T-helper 2 cell (primary cell): ENCODE data around the gene RBL2.
"Not testable (repeated sequence)": the region's sequence is repeated elsewhere in the genome, so short reads cannot be mapped to it uniquely, and the experiment has no call there.

Experiments
- DNase-seq, 5 experiments: peaks; one replicate each; pipeline versions ENCODE4 v3.0.0 to v3.0.0-alpha.2; 2012 to 2022
- total RNA-seq, 2 donors: gene quantifications; one replicate each; lab custom pipeline; 2026; lab: John Stamatoyannopoulos, UW

RBL2 gene, protein sequence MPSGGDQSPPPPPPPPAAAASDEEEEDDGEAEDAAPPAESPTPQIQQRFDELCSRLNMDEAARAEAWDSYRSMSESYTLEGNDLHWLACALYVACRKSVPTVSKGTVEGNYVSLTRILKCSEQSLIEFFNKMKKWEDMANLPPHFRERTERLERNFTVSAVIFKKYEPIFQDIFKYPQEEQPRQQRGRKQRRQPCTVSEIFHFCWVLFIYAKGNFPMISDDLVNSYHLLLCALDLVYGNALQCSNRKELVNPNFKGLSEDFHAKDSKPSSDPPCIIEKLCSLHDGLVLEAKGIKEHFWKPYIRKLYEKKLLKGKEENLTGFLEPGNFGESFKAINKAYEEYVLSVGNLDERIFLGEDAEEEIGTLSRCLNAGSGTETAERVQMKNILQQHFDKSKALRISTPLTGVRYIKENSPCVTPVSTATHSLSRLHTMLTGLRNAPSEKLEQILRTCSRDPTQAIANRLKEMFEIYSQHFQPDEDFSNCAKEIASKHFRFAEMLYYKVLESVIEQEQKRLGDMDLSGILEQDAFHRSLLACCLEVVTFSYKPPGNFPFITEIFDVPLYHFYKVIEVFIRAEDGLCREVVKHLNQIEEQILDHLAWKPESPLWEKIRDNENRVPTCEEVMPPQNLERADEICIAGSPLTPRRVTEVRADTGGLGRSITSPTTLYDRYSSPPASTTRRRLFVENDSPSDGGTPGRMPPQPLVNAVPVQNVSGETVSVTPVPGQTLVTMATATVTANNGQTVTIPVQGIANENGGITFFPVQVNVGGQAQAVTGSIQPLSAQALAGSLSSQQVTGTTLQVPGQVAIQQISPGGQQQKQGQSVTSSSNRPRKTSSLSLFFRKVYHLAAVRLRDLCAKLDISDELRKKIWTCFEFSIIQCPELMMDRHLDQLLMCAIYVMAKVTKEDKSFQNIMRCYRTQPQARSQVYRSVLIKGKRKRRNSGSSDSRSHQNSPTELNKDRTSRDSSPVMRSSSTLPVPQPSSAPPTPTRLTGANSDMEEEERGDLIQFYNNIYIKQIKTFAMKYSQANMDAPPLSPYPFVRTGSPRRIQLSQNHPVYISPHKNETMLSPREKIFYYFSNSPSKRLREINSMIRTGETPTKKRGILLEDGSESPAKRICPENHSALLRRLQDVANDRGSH
- 278 to 526 reads per million in 2 donors for total RNA-seq

- peak; percentile 61 to 91 (median 73) for DNase-seq
These were observed at the start of gene RBL2 for GRCh38 chr16:53434377-53435065. Gene RBL2, plus strand, starts transcription at chr16:53434471. Its CDS starts 86 bp downstream, at chr16:53434557.

DNA sequence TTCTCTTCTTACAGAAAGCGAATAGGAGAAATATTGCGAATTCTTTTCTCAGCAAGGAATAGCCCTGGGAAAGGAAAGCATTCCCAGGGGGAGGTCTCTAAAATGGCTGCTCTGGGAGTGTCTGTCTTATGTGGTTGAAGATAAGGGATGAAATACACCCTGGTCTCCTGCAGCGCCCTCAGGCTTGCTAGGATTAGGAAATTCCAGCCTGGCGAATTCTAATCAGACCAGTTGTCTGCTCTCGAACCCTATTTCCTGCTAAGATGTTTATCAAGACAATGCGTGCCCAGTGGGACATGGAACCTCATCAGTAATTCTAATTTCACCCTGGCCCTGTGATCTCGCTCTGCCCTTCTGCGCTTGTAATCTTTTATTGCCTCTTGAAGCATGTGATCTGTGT, 49.7 kb upstream of the RBL2 start:
- DNase-seq = not testable (repeated sequence)

- DNase-seq = no peak
These were observed 29.3 kb upstream of the RBL2 start for GRCh38 chr16:53404959-53405358.

- no peak for DNase-seq
These were observed 21.7 kb upstream of the RBL2 start for GRCh38 chr16:53412549-53412948.

GRCh38 chr16:53413864-53414263, 20.4 kb upstream of the RBL2 start:
- DNase-seq = no peak

GRCh38 chr16:53414381-53414780, 19.9 kb upstream of the RBL2 start:
- no peak for DNase-seq

DNA sequence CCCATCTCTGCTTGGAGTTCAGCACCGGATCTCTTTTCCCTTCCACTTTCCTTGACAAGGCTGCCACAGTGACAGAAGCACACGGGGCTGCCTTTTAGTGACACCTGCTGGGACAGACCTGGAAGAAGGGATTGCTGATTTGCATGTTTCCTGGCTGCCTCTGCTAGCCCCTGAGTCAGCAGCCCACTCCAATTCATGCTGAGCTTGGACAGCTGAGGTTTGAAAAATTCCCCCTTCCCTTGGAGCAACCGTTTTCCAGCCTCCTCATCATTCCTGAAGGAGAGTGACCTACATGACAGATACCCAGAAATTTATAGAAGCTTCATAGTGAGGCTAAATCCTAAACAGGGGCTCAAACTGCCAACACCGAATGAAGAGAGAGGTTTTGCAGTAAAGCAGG, 18.8 kb upstream of the RBL2 start:
- no peak for DNase-seq

- DNase-seq = no peak
These were observed 17.3 kb upstream of the RBL2 start for GRCh38 chr16:53417011-53417410.

GRCh38 chr16:53417976-53418375, 16.3 kb upstream of the RBL2 start:
- no peak for DNase-seq

DNA sequence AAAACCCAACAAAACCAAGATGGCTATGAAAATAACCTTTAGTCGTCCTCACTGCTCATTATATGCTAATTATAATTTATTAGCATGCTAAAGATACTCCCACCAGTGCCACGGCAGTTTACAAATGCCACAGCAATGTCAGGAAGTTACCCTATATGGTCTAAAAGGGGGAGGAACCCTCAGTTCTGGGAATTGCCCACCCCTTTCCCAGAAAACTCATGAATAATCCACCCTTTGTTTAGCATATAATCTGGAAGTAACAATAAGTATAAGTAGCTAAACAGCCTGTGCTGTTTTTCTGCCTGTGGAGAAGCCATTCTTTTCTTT, 14.9 kb upstream of the RBL2 start:
- not testable (repeated sequence) for DNase-seq

- DNase-seq = no peak
These were observed 13.0 kb upstream of the RBL2 start for GRCh38 chr16:53421248-53421647.

DNA sequence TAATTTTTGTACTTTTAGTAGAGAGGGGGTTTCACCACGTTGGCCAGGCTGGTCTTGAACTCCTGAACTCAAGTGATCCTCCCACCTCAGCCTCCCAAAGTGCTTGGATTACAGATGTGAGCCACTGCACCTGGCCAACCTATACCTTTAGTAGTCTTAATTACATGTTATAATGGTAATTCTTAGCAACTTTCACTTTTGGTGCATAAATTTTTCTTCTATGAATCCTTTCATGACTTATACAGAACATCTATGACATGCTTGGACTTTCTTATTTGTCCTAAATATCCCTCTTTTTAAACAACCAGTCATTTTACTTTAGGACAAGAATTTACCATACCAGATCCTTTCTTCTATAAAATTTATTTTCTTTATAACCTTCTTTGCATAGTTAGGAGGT, 10.3 kb upstream of the RBL2 start:
- DNase-seq = not testable (repeated sequence)

- DNase-seq = no peak
These were observed 5.6 kb upstream of the RBL2 start for GRCh38 chr16:53428681-53429080.

DNA sequence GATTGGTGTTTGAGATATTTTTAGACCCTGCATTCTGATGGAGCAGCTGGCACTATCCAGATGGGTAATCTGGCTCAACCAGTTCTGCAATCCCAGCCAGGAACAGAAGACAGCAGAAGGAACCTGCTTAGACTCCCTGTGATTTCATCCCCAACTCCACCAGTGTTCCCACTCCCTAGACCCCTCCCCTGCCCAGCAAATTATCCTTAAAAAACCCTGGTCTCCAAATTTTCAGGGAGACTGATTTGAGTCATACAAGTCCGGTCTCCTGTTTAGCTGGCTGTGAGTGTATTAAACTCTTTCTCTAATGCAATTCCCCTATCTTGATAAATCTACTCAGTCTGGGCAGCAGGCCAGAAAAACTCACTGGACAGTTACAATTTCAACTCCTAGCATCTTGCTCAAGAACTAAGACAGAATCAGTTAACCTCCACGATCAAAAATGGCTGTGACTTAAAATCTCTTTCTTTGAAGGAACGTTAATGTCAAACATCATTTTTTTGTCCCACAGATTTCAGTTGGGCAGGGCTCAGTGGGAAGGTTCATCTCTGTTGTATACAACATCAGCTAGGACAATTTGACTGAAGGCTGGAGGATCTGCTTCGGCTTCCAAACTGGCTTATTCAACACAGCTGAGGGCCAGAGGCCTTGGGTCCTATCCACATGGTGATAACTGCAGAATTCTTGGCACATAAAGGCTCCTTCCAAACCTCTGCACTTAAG, 4.9 kb upstream of the RBL2 start:
- DNase-seq = no peak

GRCh38 chr16:53430363-53430762, 3.9 kb upstream of the RBL2 start:
- no peak for DNase-seq

DNA sequence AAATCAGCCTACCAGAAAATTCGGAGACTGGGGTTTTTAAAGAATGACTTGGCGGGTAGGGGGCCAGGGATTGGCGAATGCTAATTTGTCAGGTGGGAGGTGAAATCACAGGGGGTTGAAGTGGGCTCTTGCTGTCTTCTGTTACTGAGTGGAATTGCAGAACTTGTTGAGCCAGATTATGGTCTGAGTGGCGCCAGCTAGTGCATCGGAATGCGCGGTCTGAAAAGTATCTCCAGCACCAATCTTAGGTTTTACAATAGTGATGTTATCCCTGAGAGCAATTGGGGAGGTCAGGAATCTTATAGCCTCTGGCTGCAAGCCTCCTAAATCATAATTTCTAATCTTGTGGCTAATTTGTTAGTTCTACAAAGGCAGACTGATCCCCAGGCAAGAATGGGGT, 762 bp upstream of the RBL2 start:
- no peak for DNase-seq

- no peak for DNase-seq
These were observed 318 bp upstream of the RBL2 start for GRCh38 chr16:53433930-53434376.

DNA sequence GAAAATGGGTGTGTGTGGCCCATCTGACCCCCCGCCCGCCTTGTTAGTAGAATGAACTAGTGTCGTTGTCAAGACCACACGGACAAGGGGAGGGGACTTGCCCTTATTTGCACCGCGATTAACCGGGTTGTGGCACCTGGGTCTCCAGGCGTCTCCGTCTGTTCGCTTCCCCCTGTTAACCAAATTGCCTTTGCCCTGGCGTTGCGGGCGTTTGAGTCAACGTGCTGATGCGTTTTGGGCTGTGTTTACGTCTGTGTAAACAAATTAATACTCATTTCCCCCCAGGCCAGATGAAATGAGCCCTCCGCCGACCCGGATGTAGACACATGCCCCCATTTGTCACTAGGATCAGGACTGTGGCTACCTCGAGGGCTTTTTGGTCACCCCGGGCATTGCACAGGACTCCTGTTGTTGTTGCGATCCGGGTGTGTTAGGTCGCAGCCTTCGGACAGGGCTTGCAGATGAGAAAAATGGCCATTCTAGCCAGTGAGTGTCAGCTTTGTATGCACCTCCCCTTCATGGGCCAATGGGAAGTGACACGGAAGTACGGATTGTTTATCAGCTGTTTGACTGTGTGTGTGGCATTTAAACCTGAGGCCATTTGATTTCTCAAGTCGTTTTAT, 906 bp downstream of the RBL2 start:
- peak; percentile 23 to 90 (median 56) for DNase-seq

DNA sequence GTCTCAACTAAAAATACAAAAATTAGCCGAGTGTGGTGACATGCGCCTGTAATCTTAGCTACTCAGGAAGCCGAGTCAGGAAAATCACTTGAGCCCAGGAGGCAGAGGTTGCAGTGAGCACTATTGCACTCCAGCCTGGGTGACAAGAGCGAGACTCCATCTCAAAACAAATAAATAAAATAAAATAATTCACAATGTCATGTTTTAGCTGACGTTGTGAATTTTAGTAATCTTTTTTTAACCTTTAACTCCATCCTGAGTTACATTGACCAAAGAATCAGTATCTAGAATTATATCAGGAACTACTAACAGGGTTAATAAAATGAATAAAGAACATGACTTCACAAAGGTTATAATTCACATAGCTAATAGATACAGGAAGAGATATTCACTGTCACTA, 5.9 kb downstream of the RBL2 start:
- DNase-seq = no peak

DNA sequence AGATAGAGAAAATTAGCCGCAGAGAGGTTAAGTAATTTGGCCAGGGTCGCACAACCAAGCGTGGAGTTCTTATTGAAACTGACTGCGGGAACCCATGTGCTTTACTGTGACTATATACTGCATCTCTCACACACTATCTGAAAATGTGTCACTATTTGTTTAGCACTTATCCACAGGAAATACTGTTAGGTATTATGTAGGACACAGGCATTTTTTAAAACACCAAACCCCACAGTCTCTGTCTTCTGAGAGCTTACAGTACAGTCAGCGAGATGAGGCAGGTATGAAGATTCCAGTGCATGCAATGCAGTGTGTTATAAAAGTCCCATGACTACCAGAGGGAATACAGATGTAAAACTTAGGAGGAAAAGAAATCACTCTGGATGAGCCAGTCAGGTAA, 11.3 kb downstream of the RBL2 start:
- DNase-seq = peak in 1 of 5 experiments; percentile 18

DNA sequence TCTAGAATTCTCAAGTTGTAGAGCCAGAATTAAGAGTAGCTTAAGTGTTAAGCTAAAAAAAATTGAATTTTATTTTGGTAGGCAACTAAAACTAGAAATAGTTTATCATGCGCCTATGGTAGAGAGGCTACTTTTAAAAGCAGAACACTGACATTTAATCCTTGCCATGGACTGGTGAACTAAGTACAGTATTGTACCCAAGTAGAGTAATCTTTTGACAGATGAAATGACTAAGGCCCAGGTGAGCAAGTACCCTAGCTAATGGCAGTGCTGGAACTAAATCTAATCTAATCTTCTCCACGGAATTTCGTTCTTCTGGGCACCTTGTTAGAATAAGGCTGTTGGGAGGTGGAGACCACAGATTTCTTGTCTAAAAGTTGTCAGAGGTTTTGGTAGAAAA, 11.8 kb downstream of the RBL2 start:
- DNase-seq = no peak
